ENCODE measurements around the gene AMELX. TPM values are rescaled to one million over a fixed set of nuclear protein-coding genes. Genes with fewer than 3 reads are reported as not detected.

The AMELX gene
- total RNA-seq, 1 donor from 2014 or later: not detected

- no peak overlapping the region for H3K4me3 ChIP-seq
- no peaks in the 10 kb centered on the region for H3K4me1 ChIP-seq
- H3K9me3 ChIP-seq: no peaks in the 10 kb centered on the region
- DNase-seq (ENCODE audit: extremely low spot score in 2 of 2): no peak
- no peak overlapping the region for H3K27ac ChIP-seq
- no peaks in the 10 kb centered on the region for H3K36me3 ChIP-seq
- intact Hi-C loops (cut with DNase I): no loop called here
- no peaks in the 10 kb centered on the region for H3K27me3 ChIP-seq
- TF ChIP-seq POLR2A (IDR thresholded peaks at IDR 0.05) (no peak), POLR2AphosphoS5 (IDR thresholded peaks at IDR 0.05; ENCODE audit: insufficient read depth in 1 of 2, low read depth in 1 of 2) (no peak)
- TF ChIP-seq, protein P1, sequence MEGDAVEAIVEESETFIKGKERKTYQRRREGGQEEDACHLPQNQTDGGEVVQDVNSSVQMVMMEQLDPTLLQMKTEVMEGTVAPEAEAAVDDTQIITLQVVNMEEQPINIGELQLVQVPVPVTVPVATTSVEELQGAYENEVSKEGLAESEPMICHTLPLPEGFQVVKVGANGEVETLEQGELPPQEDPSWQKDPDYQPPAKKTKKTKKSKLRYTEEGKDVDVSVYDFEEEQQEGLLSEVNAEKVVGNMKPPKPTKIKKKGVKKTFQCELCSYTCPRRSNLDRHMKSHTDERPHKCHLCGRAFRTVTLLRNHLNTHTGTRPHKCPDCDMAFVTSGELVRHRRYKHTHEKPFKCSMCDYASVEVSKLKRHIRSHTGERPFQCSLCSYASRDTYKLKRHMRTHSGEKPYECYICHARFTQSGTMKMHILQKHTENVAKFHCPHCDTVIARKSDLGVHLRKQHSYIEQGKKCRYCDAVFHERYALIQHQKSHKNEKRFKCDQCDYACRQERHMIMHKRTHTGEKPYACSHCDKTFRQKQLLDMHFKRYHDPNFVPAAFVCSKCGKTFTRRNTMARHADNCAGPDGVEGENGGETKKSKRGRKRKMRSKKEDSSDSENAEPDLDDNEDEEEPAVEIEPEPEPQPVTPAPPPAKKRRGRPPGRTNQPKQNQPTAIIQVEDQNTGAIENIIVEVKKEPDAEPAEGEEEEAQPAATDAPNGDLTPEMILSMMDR (IDR thresholded peaks at IDR 0.05): no peak
These were observed 33.8 kb upstream of the AMELX start for GRCh38 chrX:11259437-11259836.

- Histone ChIP-seq H3K27ac (peak overlapping the region; percentile 58), H3K27me3 (no peaks in the 10 kb centered on the region)
These were observed 32.0 kb upstream of the AMELX start for GRCh38 chrX:11261260-11261659.

GRCh38 chrX:11264925-11265324 is 28.3 kb upstream of the AMELX start:
- H3K4me3 ChIP-seq: no peak overlapping the region

More at GRCh38 chrX:11261260-11261659, 32.0 kb upstream of the AMELX start:
- no peak for DNase-seq (ENCODE audit: extremely low spot score in 2 of 2)
- Histone ChIP-seq H3K4me1 (no peaks in the 10 kb centered on the region), H3K4me3 (no peak overlapping the region), H3K9me3 (no peaks in the 10 kb centered on the region), H3K36me3 (no peaks in the 10 kb centered on the region)
- intact Hi-C loops (cut with DNase I): no loop called here
- TF ChIP-seq, protein P1 (IDR thresholded peaks at IDR 0.05): no peak
- TF ChIP-seq POLR2AphosphoS5 (IDR thresholded peaks at IDR 0.05; ENCODE audit: insufficient read depth in 1 of 2, low read depth in 1 of 2): no peak
- TF ChIP-seq POLR2A (IDR thresholded peaks at IDR 0.05): no peak

DNA sequence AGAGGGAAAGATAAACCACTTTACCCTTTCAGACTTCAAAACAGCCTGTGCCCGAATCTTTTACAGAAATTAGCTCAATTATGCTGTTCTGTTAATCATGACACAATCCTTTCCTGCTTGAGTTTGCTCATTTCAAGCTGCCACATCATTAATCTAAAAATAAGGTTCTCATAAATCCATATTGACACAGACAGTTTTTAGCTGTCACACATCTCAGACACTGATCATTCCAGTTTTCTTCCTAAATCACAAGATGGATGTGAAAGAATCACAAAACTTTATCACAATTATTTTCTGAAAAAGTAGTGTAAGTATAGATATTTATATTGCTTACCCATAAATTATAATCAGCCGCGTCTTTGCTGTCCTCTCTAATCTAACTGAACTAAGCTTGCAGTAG is 27.9 kb upstream of the AMELX start:
- Histone ChIP-seq H3K27ac (peak overlapping the region; percentile 30), H3K4me3 (no peak overlapping the region), H3K27me3 (no peaks in the 10 kb centered on the region), H3K4me1 (no peaks in the 10 kb centered on the region), H3K9me3 (no peaks in the 10 kb centered on the region), H3K36me3 (no peaks in the 10 kb centered on the region)
- no peak for DNase-seq (ENCODE audit: extremely low spot score in 2 of 2)
- intact Hi-C loops (cut with DNase I): no loop called here
- TF ChIP-seq POLR2AphosphoS5 (IDR thresholded peaks at IDR 0.05; ENCODE audit: insufficient read depth in 1 of 2, low read depth in 1 of 2) (no peak), POLR2A (IDR thresholded peaks at IDR 0.05) (no peak)
- TF ChIP-seq, protein P1 (IDR thresholded peaks at IDR 0.05): no peak

More at GRCh38 chrX:11264925-11265324, 28.3 kb upstream of the AMELX start:
- TF ChIP-seq, protein P1 (IDR thresholded peaks at IDR 0.05): no peak
- no peak for TF ChIP-seq POLR2AphosphoS5 (IDR thresholded peaks at IDR 0.05; ENCODE audit: insufficient read depth in 1 of 2, low read depth in 1 of 2)
- H3K27me3 ChIP-seq: no peaks in the 10 kb centered on the region
- DNase-seq (ENCODE audit: extremely low spot score in 2 of 2): no peak
- no peaks in the 10 kb centered on the region for H3K9me3 ChIP-seq
- no peaks in the 10 kb centered on the region for H3K4me1 ChIP-seq
- no peaks in the 10 kb centered on the region for H3K36me3 ChIP-seq
- H3K27ac ChIP-seq: peak overlapping the region; percentile 30
- intact Hi-C loops (cut with DNase I): no loop called here

- Histone ChIP-seq H3K27me3 (no peaks in the 10 kb centered on the region), H3K4me1 (no peaks in the 10 kb centered on the region), H3K9me3 (no peaks in the 10 kb centered on the region), H3K4me3 (no peak overlapping the region), H3K36me3 (no peaks in the 10 kb centered on the region), H3K27ac (peak overlapping the region; percentile 24)
- TF ChIP-seq POLR2A (IDR thresholded peaks at IDR 0.05) (no peak), POLR2AphosphoS5 (IDR thresholded peaks at IDR 0.05; ENCODE audit: insufficient read depth in 1 of 2, low read depth in 1 of 2) (no peak)
- TF ChIP-seq, protein P1 (IDR thresholded peaks at IDR 0.05): no peak
- intact Hi-C loops (cut with DNase I): no loop called here
- DNase-seq (ENCODE audit: extremely low spot score in 2 of 2): no peak
These were observed 26.6 kb upstream of the AMELX start for GRCh38 chrX:11266573-11267003.
